ENCODE measurements around the gene FGB. TPM values are rescaled to one million over a fixed set of nuclear protein-coding genes. Genes with fewer than 3 reads are reported as not detected.

FGB gene
- polyA plus RNA-seq, 2 of the 4 experiments (the other 2 are of a cell fraction) = 13.8 to 169 TPM

GRCh38 chr4:154565704-154566103, 2.9 kb downstream of the FGB start (continued):
- TF ChIP-seq, protein P1, sequence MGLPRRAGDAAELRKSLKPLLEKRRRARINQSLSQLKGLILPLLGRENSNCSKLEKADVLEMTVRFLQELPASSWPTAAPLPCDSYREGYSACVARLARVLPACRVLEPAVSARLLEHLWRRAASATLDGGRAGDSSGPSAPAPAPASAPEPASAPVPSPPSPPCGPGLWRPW (IDR thresholded peaks at IDR 0.05) = no peak
- TF ChIP-seq, protein P2, sequence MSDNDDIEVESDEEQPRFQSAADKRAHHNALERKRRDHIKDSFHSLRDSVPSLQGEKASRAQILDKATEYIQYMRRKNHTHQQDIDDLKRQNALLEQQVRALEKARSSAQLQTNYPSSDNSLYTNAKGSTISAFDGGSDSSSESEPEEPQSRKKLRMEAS (IDR thresholded peaks at IDR 0.05) = no peak
- TF ChIP-seq NPAS2 (CRISPR knock-in tag; IDR thresholded peaks at IDR 0.05; ENCODE audit: borderline replicate concordance) (no peak), NFE2L2 (conservative IDR thresholded peaks at IDR 0.05; ENCODE audit: low read length) (no peak), SREBF2 (IDR thresholded peaks at IDR 0.05) (no peak)

GRCh38 chr4:154566639-154567204, 3.9 kb downstream of the FGB start:
- H3K9me3 ChIP-seq = no peaks in the 10 kb centered on the region
- ChIA-PET POLR2A (no interaction called here), CTCF (interaction anchor here (1.0 to 1.1 kb wide), 2 partner anchors 53 to 56 kb away, joined by 3 to 9 read pairs; no protein-coding TSS in a partner anchor)
- no peak overlapping the region for H3K4me3 ChIP-seq
- H3K4me2 ChIP-seq = peak overlapping the region; percentile 43; the same call in 2 of the 3 replicates
- H3K27ac ChIP-seq = 0 out of 6 replicates have a peak overlapping the region, but pooled peaks have one; percentile 9 to 28
- DNase-seq (ENCODE audit: low read depth in 1 of 2, low spot score in 1 of 2) = no peak
- peak; percentile 54 for TF ChIP-seq MAFK (IDR thresholded peaks at IDR 0.05; ENCODE audit: partially characterized antibody)
- no peak for TF ChIP-seq ZNF302 (CRISPR knock-in tag; IDR thresholded peaks at IDR 0.05)
- TF ChIP-seq HOXB13 (CRISPR knock-in tag; IDR thresholded peaks at IDR 0.05; ENCODE audit: low read depth) = no peak
- H3K4me1 ChIP-seq = peaks cover 60% of the 10 kb centered on the region
- 52% methylated on average over 5 of the region's 5 CpGs for WGBS (ENCODE audit: missing lambda C conversion rate)
- FAIRE-seq = no peak
- no peak for ATAC-seq

DNA sequence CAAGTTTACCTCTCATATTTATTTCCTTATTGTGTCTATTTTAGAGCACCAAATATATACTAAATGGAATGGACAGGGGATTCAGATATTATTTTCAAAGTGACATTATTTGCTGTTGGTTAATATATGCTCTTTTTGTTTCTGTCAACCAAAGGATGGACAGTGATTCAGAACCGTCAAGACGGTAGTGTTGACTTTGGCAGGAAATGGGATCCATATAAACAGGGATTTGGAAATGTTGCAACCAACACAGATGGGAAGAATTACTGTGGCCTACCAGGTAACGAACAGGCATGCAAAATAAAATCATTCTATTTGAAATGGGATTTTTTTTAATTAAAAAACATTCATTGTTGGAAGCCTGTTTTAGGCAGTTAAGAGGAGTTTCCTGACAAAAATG, 6.2 kb downstream of the FGB start:
- no peaks in the 10 kb centered on the region for H3K9me3 ChIP-seq
- H3K4me1 ChIP-seq = peaks cover 44% of the 10 kb centered on the region
- TF ChIP-seq ZNF302 (CRISPR knock-in tag; IDR thresholded peaks at IDR 0.05) (no peak), CEBPB (IDR thresholded peaks at IDR 0.05) (peak; percentile 76 to 82), RARB (CRISPR knock-in tag; IDR thresholded peaks at IDR 0.05) (no peak), TP53 (CRISPR knock-in tag; IDR thresholded peaks at IDR 0.05) (no peak), HOXB13 (CRISPR knock-in tag; IDR thresholded peaks at IDR 0.05; ENCODE audit: low read depth) (no peak), GATA3 (IDR thresholded peaks at IDR 0.05; ENCODE audit: borderline replicate concordance) (peak; percentile 45; the same call in 1 of the 2 replicates), CBX8 (IDR thresholded peaks at IDR 0.05) (no peak), FOSL2 (IDR thresholded peaks at IDR 0.05) (no peak), FOSL2 (CRISPR knock-in tag; IDR thresholded peaks at IDR 0.05) (peak; percentile 36; the same call in 1 of the 2 replicates), CBX2 (IDR thresholded peaks at IDR 0.05; ENCODE audit: borderline replicate concordance, low read depth) (no peak), USF2 (IDR thresholded peaks at IDR 0.05) (no peak), ATOH8 (CRISPR knock-in tag; IDR thresholded peaks at IDR 0.05; ENCODE audit: low read depth) (no peak), EP300 (IDR thresholded peaks at IDR 0.05) (no peak), FOXS1 (CRISPR knock-in tag; IDR thresholded peaks at IDR 0.05) (peak; percentile 58; the same call in 1 of the 2 replicates), JUNB (IDR thresholded peaks at IDR 0.05) (peak; percentile 27; the same call in 1 of the 2 replicates)
- TF ChIP-seq, protein P3, sequence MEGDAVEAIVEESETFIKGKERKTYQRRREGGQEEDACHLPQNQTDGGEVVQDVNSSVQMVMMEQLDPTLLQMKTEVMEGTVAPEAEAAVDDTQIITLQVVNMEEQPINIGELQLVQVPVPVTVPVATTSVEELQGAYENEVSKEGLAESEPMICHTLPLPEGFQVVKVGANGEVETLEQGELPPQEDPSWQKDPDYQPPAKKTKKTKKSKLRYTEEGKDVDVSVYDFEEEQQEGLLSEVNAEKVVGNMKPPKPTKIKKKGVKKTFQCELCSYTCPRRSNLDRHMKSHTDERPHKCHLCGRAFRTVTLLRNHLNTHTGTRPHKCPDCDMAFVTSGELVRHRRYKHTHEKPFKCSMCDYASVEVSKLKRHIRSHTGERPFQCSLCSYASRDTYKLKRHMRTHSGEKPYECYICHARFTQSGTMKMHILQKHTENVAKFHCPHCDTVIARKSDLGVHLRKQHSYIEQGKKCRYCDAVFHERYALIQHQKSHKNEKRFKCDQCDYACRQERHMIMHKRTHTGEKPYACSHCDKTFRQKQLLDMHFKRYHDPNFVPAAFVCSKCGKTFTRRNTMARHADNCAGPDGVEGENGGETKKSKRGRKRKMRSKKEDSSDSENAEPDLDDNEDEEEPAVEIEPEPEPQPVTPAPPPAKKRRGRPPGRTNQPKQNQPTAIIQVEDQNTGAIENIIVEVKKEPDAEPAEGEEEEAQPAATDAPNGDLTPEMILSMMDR (IDR thresholded peaks at IDR 0.05) = no peak
- ATAC-seq (peak; percentile 35 to 54; a peak in 1 of 6 replicates), FAIRE-seq (no peak), DNase-seq (ENCODE audit: low read depth in 1 of 2, low spot score in 1 of 2) (peak in 1 of 2 experiments; percentile 38)
- no peak overlapping the region for H3K4me3 ChIP-seq
- WGBS (ENCODE audit: missing lambda C conversion rate) = 12% methylated on average over 3 of the region's 3 CpGs
- H3K4me2 ChIP-seq = peak overlapping the region; percentile 63
- peak overlapping the region; percentile 37 to 50; a peak in 4 of 6 replicates for H3K27ac ChIP-seq
- POLR2A ChIA-PET = no interaction called here
- CTCF ChIA-PET = interaction anchor here (0.7 to 2.1 kb wide), 3 partner anchors 9 to 49 kb away, joined by 3 to 14 read pairs (median 8); partner anchors contain the start of gene PLRG1

Data from A549 (cell line).